CD14-positive monocyte (primary cell): ENCODE results near the gene RAB31. TPM values are rescaled to one million over a fixed set of nuclear protein-coding genes. Genes with fewer than 3 reads are reported as not detected.
A peak's percentile ranks its signal among the peaks of the same experiment; 100 is the strongest.

Experiments
- DNase-seq, 3 donors: peaks; one replicate each; pipeline ENCODE4 v3.0.0-alpha.2; 2011 to 2022
- H2AFZ ChIP-seq: 2 replicates; pipeline ENCODE4 v1.6.0; 2012; ENCODE audit warnings: mild to moderate bottlenecking, low read depth, low read length, inconsistent platforms; ENCODE audit not compliant: insufficient read depth, poor library complexity, severe bottlenecking
- H3K27ac ChIP-seq, 2 donors: 1 replicate in 1 of 2; 2 replicates in 1 of 2; pipeline ENCODE4 v1.5.1; 2012 to 2013; ENCODE audit warnings: low read length in 2 of 2, control low read depth in 1 of 2, inconsistent platforms in 1 of 2, low read depth in 1 of 2, mild to moderate bottlenecking in 1 of 2
- H3K27me3 ChIP-seq, 2 donors: one replicate each; pipeline versions ENCODE4 v1.6.0 to v1.6.1; 2011 to 2013; ENCODE audit warnings: low read length in 2 of 2; ENCODE audit not compliant: control insufficient read depth in 2 of 2, insufficient read depth in 2 of 2
- H3K36me3 ChIP-seq, 2 donors: replicated peaks in 1 of 2; 1 replicate in 1 of 2; 2 replicates in 1 of 2; pipeline versions ENCODE4 v1.5.1 to v1.6.1; 2012 to 2013; ENCODE audit warnings: low read length in 2 of 2, control low read depth in 1 of 2, inconsistent platforms in 1 of 2, mild to moderate bottlenecking in 1 of 2; ENCODE audit not compliant: insufficient read depth in 2 of 2, control insufficient read depth in 1 of 2
- H3K4me1 ChIP-seq, 2 donors: 1 replicate in 1 of 2; 2 replicates in 1 of 2; pipeline versions ENCODE4 v1.5.1 to v1.6.1; 2012 to 2013; ENCODE audit warnings: low read length in 2 of 2, control low read depth in 1 of 2, inconsistent platforms in 1 of 2, mild to moderate bottlenecking in 1 of 2, moderate library complexity in 1 of 2; ENCODE audit not compliant: insufficient read depth in 2 of 2, control insufficient read depth in 1 of 2
- H3K4me2 ChIP-seq: replicated peaks from 2 replicates; pipeline ENCODE3; 2012; ENCODE audit warnings: low read length, moderate library complexity, mild to moderate bottlenecking; ENCODE audit not compliant: poor library complexity, severe bottlenecking; ENCODE audit errors: extremely low read depth
- H3K4me3 ChIP-seq, 3 experiments: fragments of 200-600 bp in 1 of 3; sonication (generic) in 1 of 3; replicated peaks in 1 of 3; 1 replicate in 2 of 3; 2 replicates in 1 of 3; pipeline ENCODE4 v1.5.1; 2011 to 2013; ENCODE audit warnings: low read length in 3 of 3, mild to moderate bottlenecking in 3 of 3, control low read depth in 2 of 3, low read depth in 2 of 3, inconsistent platforms in 1 of 3, moderate library complexity in 1 of 3
- H3K79me2 ChIP-seq: 2 replicates; pipeline ENCODE4 v1.6.0; 2012; ENCODE audit warnings: mild to moderate bottlenecking, control low read depth, inconsistent platforms, low read length, moderate library complexity; ENCODE audit not compliant: insufficient read depth
- H3K9ac ChIP-seq: 2 replicates; pipeline ENCODE4 v1.6.0; 2017; ENCODE audit warnings: low read length, mild to moderate bottlenecking; ENCODE audit not compliant: insufficient read depth, poor library complexity, severe bottlenecking
- H3K9me3 ChIP-seq, 2 donors: replicated peaks in 1 of 2; 1 replicate in 1 of 2; 2 replicates in 1 of 2; pipeline versions ENCODE4 v1.5.1 to v1.6.1; 2012 to 2013; ENCODE audit warnings: low read length in 2 of 2, control low read depth in 1 of 2; ENCODE audit not compliant: control insufficient read depth in 1 of 2, insufficient read depth in 1 of 2
- H4K20me1 ChIP-seq: 2 replicates; pipeline ENCODE4 v1.6.0; 2012; ENCODE audit warnings: mild to moderate bottlenecking, low read length, control low read depth, moderate library complexity; ENCODE audit not compliant: insufficient read depth
- H3K27ac Mint-ChIP-seq, 7 donors: one replicate each; pipeline ENCODE4 v1.8.0; 2020; ENCODE audit warnings: mild to moderate bottlenecking in 7 of 7, mixed read lengths in 7 of 7, moderate library complexity in 6 of 7, inconsistent platforms in 2 of 7
- H3K27me3 Mint-ChIP-seq, 3 donors: one replicate each; pipeline ENCODE4 v1.8.0; 2021 to 2022; ENCODE audit warnings: low read depth in 3 of 3, mild to moderate bottlenecking in 3 of 3, mixed read lengths in 3 of 3, moderate library complexity in 3 of 3, inconsistent platforms in 1 of 3
- H3K36me3 Mint-ChIP-seq, 2 donors: one replicate each; pipeline ENCODE4 v1.8.0; 2020; ENCODE audit warnings: mixed read lengths in 2 of 2, inconsistent platforms in 1 of 2, mild to moderate bottlenecking in 1 of 2
- H3K4me1 Mint-ChIP-seq: one replicate; pipeline ENCODE4 v1.8.0; 2020; ENCODE audit warnings: mild to moderate bottlenecking, mixed read lengths
- H3K4me3 Mint-ChIP-seq, 2 donors: one replicate each; pipeline ENCODE4 v1.8.0; 2020; ENCODE audit warnings: mild to moderate bottlenecking in 2 of 2, mixed read lengths in 2 of 2, moderate library complexity in 1 of 2
- H3K9me3 Mint-ChIP-seq, 7 donors: one replicate each; pipeline ENCODE4 v1.8.0; 2020 to 2022; ENCODE audit warnings: mixed read lengths in 7 of 7, mild to moderate bottlenecking in 6 of 7, moderate library complexity in 6 of 7, inconsistent platforms in 2 of 7
- WGBS: methylation state at CpG from one replicate; pipeline ENCODE4 v1.1.5; 2013; ENCODE audit warnings: missing lambda C conversion rate; ENCODE audit not compliant: insufficient coverage; 5-methylcytosine and 5-hydroxymethylcytosine counted together
- intact Hi-C, 2 donors: fragments of 100-400 bp; cut with micrococcal nuclease; formaldehyde crosslinking; loops; one replicate each; pipeline versions ENCODE4 v1.15.0 to v1.15.1; 2023
- polyA plus RNA-seq, 3 donors: library from polyadenylated mRNA; depleted of rRNA in 1 of 3; unstranded in 2 of 3; stranded (reverse) in 1 of 3; fragments of 300-500 nt in 2 of 3; fragments of >200 nt in 1 of 3; fragmentation: Illumina TruSeq in 2 of 3; gene quantifications; 1 replicate in 2 of 3; 2 replicates in 1 of 3; pipeline ENCODE4 v1.2.3, GENCODE V29; 2012 to 2021
- TF ChIP-seq, protein P1 (sequence below): fragments of 200-600 bp; IDR thresholded peaks from one replicate; pipeline ENCODE4 v1.8.0; 2022; ENCODE audit warnings: antibody characterized with exemption, mild to moderate bottlenecking

RAB31 gene
- polyA plus RNA-seq, 3 donors, result 106 to 367 (median 348) TPM

DNA sequence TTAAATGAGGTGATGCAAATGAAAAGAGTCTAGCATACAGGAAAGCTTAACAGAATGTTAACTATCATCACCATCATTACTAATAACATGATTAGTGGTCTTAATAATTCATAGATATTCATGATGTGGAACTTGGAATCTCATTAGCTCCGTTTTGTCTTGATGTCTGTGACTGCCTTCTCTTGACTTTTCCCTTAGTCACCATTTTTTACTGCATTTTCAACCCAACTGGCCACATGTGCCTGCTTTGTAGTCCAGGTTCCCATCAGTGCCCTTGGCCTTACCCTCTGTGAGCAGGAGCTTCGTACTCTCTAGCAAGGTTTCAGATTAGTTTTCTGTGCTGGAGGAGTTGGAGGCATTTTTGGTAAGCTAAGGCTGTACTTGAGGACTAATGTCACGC, 47.0 kb downstream of the RAB31 start:
- Mint-ChIP-seq H3K36me3 (peaks cover 14 to 26% of the 10 kb centered on the region in 2 donors), H3K27ac (peak overlapping the region; percentile 77 to 94 (median 86)), H3K27me3 (no peaks in the 10 kb centered on the region), H3K4me3 (no peak overlapping the region), H3K4me1 (peaks cover 93% of the 10 kb centered on the region), H3K9me3 (peaks cover 0 to 2% (median 0%) of the 10 kb centered on the region in 7 donors)
- Histone ChIP-seq H2AFZ (no peak overlapping the region), H3K9ac (no peak overlapping the region), H3K27me3 (no peaks in the 10 kb centered on the region), H3K4me3 (no peak overlapping the region), H3K36me3 (no peaks in the 10 kb centered on the region), H3K4me2 (peak overlapping the region; percentile 18), H3K79me2 (peaks cover 97% of the 10 kb centered on the region), H4K20me1 (peaks cover 95% of the 10 kb centered on the region), H3K4me1 (peaks cover 88 to 91% of the 10 kb centered on the region in 2 donors), H3K27ac (peak overlapping the region; percentile 29 to 84), H3K9me3 (no peaks in the 10 kb centered on the region)
- DNase-seq, result no peak
- WGBS, result 85% methylated on average over 2 of the region's 3 CpGs
- intact Hi-C loops, result loop anchor here in 1 of 2 donors (10.0 kb wide), 1 partner anchor 50 kb away; the partner anchor contains the start of gene RAB31
- TF ChIP-seq, protein P1, sequence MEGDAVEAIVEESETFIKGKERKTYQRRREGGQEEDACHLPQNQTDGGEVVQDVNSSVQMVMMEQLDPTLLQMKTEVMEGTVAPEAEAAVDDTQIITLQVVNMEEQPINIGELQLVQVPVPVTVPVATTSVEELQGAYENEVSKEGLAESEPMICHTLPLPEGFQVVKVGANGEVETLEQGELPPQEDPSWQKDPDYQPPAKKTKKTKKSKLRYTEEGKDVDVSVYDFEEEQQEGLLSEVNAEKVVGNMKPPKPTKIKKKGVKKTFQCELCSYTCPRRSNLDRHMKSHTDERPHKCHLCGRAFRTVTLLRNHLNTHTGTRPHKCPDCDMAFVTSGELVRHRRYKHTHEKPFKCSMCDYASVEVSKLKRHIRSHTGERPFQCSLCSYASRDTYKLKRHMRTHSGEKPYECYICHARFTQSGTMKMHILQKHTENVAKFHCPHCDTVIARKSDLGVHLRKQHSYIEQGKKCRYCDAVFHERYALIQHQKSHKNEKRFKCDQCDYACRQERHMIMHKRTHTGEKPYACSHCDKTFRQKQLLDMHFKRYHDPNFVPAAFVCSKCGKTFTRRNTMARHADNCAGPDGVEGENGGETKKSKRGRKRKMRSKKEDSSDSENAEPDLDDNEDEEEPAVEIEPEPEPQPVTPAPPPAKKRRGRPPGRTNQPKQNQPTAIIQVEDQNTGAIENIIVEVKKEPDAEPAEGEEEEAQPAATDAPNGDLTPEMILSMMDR, result no peak

DNA sequence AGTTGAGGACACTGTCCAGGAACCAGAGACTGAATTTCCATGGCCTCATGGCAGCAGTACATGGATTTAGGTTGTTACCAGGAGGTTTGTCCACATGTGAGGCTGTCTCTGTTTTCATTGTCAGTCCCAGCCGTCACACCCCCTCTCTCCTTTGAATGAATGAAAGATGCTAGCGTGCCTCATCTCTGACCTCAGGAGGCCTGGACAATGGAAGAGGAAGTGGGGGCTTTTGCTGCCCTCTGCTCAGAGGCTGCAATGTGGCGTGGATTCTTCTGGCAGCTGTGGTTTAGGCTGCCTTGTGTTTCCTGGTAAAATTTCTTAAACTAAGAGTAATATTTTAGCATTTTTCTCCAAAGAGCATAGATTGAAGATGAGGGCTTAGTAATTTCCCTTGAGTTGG, 47.5 kb downstream of the RAB31 start:
- Histone ChIP-seq H3K4me2 (peak overlapping the region; percentile 18), H4K20me1 (peaks cover 95% of the 10 kb centered on the region), H2AFZ (no peak overlapping the region), H3K9ac (peak overlapping the region; percentile 25), H3K36me3 (no peaks in the 10 kb centered on the region), H3K9me3 (no peaks in the 10 kb centered on the region), H3K79me2 (peaks cover 100% of the 10 kb centered on the region), H3K4me3 (no peak overlapping the region), H3K27me3 (no peaks in the 10 kb centered on the region), H3K4me1 (peaks cover 88 to 90% of the 10 kb centered on the region in 2 donors), H3K27ac (peak overlapping the region; percentile 29 to 84)
- peak; percentile 77 to 90 (median 83) for DNase-seq
- Mint-ChIP-seq H3K27me3 (no peaks in the 10 kb centered on the region), H3K9me3 (no peaks in the 10 kb centered on the region), H3K4me3 (no peak overlapping the region), H3K27ac (peak overlapping the region; percentile 77 to 94 (median 86)), H3K4me1 (peaks cover 93% of the 10 kb centered on the region), H3K36me3 (peaks cover 14 to 26% of the 10 kb centered on the region in 2 donors)
- intact Hi-C loops, result loop anchor here in 1 of 2 donors (10.0 kb wide), 1 partner anchor 51 kb away; the partner anchor contains the start of gene RAB31
- TF ChIP-seq, protein P1, result no peak
- no CpG with 5 or more reads among the region's 3 CpGs for WGBS
